OCI-LY3 (cell line): ENCODE results near the gene SORL1.

Source experiments
- H2AFZ ChIP-seq: fragments of 200-600, 300-600 bp; shearing (Covaris generic); 2 replicates; pipeline ENCODE4 v1.6.0; 2014; ENCODE audit warnings: antibody characterized with exemption, low read depth, low read length
- H3K27ac ChIP-seq: fragments of 200-600, 300-600 bp; sonication (generic); 2 replicates; pipeline ENCODE4 v1.5.1; 2014; ENCODE audit warnings: mild to moderate bottlenecking, low read length, moderate library complexity, mixed read lengths
- H3K27me3 ChIP-seq: fragments of 200-600, 300-600 bp; sonication (generic); 2 replicates; pipeline ENCODE4 v1.6.1; 2014; ENCODE audit warnings: low read depth, low read length, mixed read lengths
- H3K36me3 ChIP-seq: fragments of 200-600, 300-600 bp; sonication (generic); replicated peaks from 2 replicates; pipeline ENCODE3; 2014; ENCODE audit warnings: low read depth, low read length, mixed read lengths
- H3K4me1 ChIP-seq: fragments of 300-600, 200-600 bp; sonication (generic); 2 replicates; pipeline ENCODE4 v1.6.1; 2014; ENCODE audit warnings: low read length, mixed read lengths
- H3K4me2 ChIP-seq: fragments of 200-600, 300-600 bp; sonication (generic); 2 replicates; pipeline ENCODE4 v1.6.1; 2014; ENCODE audit warnings: low read length, mixed read lengths
- H3K4me3 ChIP-seq: fragments of 300-600, 200-600 bp; sonication (generic); 2 replicates; pipeline ENCODE4 v1.5.1; 2014; ENCODE audit warnings: antibody characterized with exemption, mild to moderate bottlenecking, low read length, moderate library complexity
- H3K79me2 ChIP-seq: fragments of 300-600, 200-600 bp; shearing (Covaris generic); 2 replicates; pipeline ENCODE4 v1.6.1; 2014; ENCODE audit warnings: mild to moderate bottlenecking, low read length, mixed read lengths
- H3K9ac ChIP-seq: fragments of 300-600, 200-600 bp; shearing (Covaris generic); 2 replicates; pipeline ENCODE4 v1.6.0; 2014; ENCODE audit warnings: mild to moderate bottlenecking, low read length, moderate library complexity
- H3K9me3 ChIP-seq: fragments of 200-600, 300-600 bp; shearing (Covaris generic); 2 replicates; pipeline ENCODE4 v1.6.1; 2014; ENCODE audit warnings: low read length, mixed read lengths; ENCODE audit not compliant: insufficient read depth
- H4K20me1 ChIP-seq: fragments of 200-600, 300-600 bp; sonication (generic); 2 replicates; pipeline ENCODE4 v1.6.1; 2016; ENCODE audit warnings: low read length, mixed read lengths; ENCODE audit not compliant: insufficient read depth
- EZH2phosphoT487 ChIP-seq: fragments of 200-600 bp; shearing (Covaris generic); IDR thresholded peaks from 2 replicates; pipeline ENCODE4 v1.6.1; 2018; ENCODE audit warnings: antibody characterized with exemption, mixed run types, low read depth
- TF ChIP-seq, protein P1 (sequence below): fragments of 200-600, 300-600 bp; sonication (generic); IDR thresholded peaks from 2 replicates; pipeline ENCODE4 v1.5.1; 2014; ENCODE audit warnings: antibody characterized with exemption, low read length, low read depth

Gene SORL1

DNA sequence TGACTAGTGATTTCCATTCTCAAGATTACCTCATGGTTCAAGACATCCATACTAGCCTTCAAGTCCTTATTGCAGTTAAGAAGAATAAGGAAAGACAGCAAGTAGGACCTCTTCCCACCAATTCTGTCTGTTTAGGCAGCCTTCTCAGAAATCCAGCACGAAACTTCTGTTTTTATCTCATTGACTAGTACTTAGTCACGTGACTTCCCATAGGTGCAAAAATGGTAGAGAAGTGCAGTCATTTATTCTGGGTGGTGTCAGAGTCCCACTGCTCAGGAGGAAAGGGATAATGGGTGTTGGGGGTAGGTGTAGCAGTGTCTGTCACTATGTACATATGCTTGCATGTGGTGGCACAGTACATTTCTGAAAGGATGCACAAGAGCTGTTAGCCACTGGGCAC, 58.3 kb downstream of the SORL1 start:
- Histone ChIP-seq H3K36me3 (peaks cover 83% of the 10 kb centered on the region), H3K79me2 (peaks cover 43% of the 10 kb centered on the region)

DNA sequence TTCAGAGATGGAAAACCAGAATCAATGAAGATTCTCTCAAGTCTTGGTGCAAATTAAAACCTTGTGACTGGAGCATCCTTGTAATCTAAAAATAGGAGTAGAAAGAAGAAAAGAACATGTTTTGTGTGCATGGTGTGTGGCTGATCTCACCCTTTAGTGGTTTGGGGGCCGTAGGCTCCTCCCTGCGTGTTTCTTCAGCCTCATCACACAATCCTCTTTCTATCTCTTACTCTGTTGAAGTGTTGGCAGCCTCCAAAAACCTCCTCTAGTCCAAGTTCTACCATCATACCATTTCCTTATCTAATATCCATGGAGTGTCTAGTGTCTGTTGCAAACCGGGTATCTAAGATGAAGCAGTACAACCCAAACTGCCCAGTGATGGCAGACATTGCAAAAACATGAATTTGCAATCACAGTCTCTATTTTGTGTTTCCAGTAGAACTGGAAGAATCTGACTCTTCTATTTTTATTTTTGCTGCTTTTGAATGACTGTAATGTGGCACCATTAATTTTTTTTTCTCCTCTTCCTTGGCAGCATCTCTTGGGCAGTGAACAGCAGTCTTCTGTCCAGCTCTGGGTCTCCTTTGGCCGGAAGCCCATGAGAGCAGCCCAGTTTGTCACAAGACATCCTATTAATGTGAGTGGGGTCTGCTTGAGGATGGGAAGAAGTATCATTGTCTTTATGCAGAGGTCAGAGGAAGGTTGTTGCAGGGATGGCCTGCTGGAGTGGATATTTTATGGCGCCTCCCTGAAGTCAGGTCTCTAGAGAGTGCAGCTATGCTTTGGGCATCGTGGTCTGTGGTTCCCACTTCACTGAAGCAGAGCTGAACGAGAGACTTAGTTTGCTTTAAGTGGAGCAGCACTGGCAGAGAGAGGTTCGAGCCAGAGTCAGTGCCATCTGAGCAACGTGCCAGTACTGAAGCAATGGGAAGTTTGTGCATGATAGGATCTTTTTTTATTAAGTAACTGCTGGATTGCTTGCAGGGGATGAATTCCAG, 60.7 kb downstream of the SORL1 start:
- TF ChIP-seq, protein P1, sequence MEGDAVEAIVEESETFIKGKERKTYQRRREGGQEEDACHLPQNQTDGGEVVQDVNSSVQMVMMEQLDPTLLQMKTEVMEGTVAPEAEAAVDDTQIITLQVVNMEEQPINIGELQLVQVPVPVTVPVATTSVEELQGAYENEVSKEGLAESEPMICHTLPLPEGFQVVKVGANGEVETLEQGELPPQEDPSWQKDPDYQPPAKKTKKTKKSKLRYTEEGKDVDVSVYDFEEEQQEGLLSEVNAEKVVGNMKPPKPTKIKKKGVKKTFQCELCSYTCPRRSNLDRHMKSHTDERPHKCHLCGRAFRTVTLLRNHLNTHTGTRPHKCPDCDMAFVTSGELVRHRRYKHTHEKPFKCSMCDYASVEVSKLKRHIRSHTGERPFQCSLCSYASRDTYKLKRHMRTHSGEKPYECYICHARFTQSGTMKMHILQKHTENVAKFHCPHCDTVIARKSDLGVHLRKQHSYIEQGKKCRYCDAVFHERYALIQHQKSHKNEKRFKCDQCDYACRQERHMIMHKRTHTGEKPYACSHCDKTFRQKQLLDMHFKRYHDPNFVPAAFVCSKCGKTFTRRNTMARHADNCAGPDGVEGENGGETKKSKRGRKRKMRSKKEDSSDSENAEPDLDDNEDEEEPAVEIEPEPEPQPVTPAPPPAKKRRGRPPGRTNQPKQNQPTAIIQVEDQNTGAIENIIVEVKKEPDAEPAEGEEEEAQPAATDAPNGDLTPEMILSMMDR, result no peak
- no peak for TF ChIP-seq EZH2phosphoT487
- peaks cover 40% of the 10 kb centered on the region for H3K79me2 ChIP-seq
- H3K27me3 ChIP-seq, result no peaks in the 10 kb centered on the region
- peaks cover 39% of the 10 kb centered on the region for H4K20me1 ChIP-seq
- no peak overlapping the region for H2AFZ ChIP-seq
- H3K36me3 ChIP-seq, result peaks cover 79% of the 10 kb centered on the region
- no peak overlapping the region for H3K9ac ChIP-seq
- no peak overlapping the region for H3K4me2 ChIP-seq
- H3K4me3 ChIP-seq, result no peak overlapping the region
- H3K4me1 ChIP-seq, result no peaks in the 10 kb centered on the region
- H3K27ac ChIP-seq, result no peak overlapping the region
- no peaks in the 10 kb centered on the region for H3K9me3 ChIP-seq

More for the DNA sequence above, 58.3 kb downstream of the SORL1 start:
- Histone ChIP-seq H3K27ac (no peak overlapping the region), H3K4me1 (no peaks in the 10 kb centered on the region), H2AFZ (no peak overlapping the region), H3K27me3 (no peaks in the 10 kb centered on the region), H3K4me3 (no peak overlapping the region), H3K4me2 (no peak overlapping the region), H4K20me1 (peaks cover 43% of the 10 kb centered on the region), H3K9me3 (no peaks in the 10 kb centered on the region), H3K9ac (no peak overlapping the region)
- TF ChIP-seq, protein P1, result no peak
- TF ChIP-seq EZH2phosphoT487, result no peak

DNA sequence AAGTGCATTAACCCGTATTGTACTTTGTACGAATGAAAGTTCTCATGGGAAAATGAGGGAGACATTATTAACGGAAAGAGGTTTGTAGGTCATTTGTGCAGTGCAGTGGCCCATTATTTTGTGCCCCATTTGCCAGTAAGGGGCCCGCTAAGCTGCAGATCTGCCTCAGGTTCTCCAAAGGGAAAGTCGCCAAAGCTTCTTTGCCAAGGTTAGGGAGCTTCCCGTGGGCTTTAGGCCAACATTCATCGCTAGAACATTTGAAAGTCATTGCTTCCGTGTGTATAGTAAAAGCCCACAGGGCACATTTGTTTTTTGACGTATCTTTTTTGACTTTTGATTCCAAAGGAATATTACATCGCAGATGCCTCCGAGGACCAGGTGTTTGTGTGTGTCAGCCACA, 61.7 kb downstream of the SORL1 start:
- Histone ChIP-seq H2AFZ (no peak overlapping the region), H3K4me3 (no peak overlapping the region), H3K27ac (no peak overlapping the region), H3K9ac (no peak overlapping the region), H4K20me1 (peaks cover 41% of the 10 kb centered on the region), H3K4me2 (no peak overlapping the region), H3K79me2 (peaks cover 39% of the 10 kb centered on the region), H3K27me3 (no peaks in the 10 kb centered on the region), H3K9me3 (no peaks in the 10 kb centered on the region), H3K36me3 (peaks cover 80% of the 10 kb centered on the region), H3K4me1 (no peaks in the 10 kb centered on the region)
- no peak for TF ChIP-seq EZH2phosphoT487
- TF ChIP-seq, protein P1, result no peak

DNA sequence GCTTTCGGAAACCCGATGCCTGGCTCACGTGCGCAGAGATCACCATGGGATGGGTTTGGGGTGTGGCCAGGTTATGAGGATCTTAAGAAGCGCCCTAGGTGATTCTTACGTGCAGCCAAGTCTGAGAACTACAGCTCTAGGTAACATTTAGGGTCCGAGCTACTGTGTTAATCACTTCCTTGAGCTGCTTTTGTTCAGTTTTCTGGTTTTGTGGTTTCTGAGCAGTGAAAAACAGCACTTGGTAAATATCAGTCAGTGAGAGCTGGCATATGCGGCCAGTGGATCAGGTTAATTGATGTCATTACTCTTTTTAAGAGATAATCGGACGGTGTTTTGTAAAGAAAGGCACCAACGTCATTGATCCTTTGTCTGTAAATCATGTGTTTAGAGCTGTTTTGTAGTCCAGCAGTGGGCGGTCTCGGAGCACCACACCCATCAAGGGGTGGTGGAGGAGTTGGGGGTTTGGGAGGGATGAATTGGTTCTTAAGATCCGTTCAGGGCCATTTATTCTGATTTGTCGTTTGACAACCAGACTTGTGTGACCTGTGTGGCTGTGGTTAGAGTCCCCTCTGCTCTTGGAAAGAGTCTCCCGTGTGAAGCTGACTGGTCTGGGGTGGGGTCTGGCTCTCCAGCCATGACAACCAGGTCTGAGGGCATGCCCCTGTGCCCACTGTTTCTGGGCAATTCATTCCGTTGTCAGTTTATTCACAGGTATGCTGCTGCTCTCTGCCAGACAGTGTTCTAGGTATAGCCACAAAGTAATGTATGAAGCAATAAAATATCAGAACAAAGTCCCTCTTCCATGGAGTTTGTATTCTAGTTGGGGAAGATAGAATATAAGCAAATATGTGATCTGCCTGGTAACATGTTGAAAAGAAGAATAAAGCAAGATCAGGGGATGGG, 62.6 kb downstream of the SORL1 start:
- H3K36me3 ChIP-seq, result peaks cover 81% of the 10 kb centered on the region
- H4K20me1 ChIP-seq, result peaks cover 48% of the 10 kb centered on the region
- H3K27ac ChIP-seq, result no peak overlapping the region
- H2AFZ ChIP-seq, result no peak overlapping the region
- no peaks in the 10 kb centered on the region for H3K9me3 ChIP-seq
- H3K27me3 ChIP-seq, result no peaks in the 10 kb centered on the region
- H3K79me2 ChIP-seq, result peaks cover 44% of the 10 kb centered on the region
- H3K4me1 ChIP-seq, result no peaks in the 10 kb centered on the region
- H3K9ac ChIP-seq, result no peak overlapping the region
- TF ChIP-seq, protein P1, result no peak
- no peak for TF ChIP-seq EZH2phosphoT487
- H3K4me2 ChIP-seq, result no peak overlapping the region
- no peak overlapping the region for H3K4me3 ChIP-seq
